GM10847 (cell line): ENCODE data around the gene OR2T10.
"Not testable (repeated sequence)": the region's sequence is repeated elsewhere in the genome, so short reads cannot be mapped to it uniquely, and the experiment has no call there.

Source experiments
- POLR2A ChIP-seq: IDR thresholded peaks from 2 replicates; pipeline ENCODE4 v1.6.1; 2011; ENCODE audit not compliant: insufficient read length; ENCODE audit errors: extremely low read depth

The OR2T10 gene

GRCh38 chr1:248597589-248597988 lies at the start of gene OR2T10:
TSS of gene OR2T10 (minus strand) at chr1:248597700. CDS start at chr1:248593768, 3,932 bp downstream.
- no peak for TF ChIP-seq POLR2A

GRCh38 chr1:248645178-248645577 lies 47.7 kb upstream of the OR2T10 start, which contains the start of gene OR2T35:
TSS of gene OR2T35 (minus strand) at chr1:248645278. CDS start at chr1:248639258, 6,020 bp downstream.
- not testable (repeated sequence) for TF ChIP-seq POLR2A

- TF ChIP-seq POLR2A: not testable (repeated sequence)
These were observed 37.5 kb upstream of the OR2T10 start, which contains the start of gene OR2T11 for GRCh38 chr1:248634991-248635390. TSS of gene OR2T11 (minus strand) at chr1:248635091. CDS start at chr1:248627128, 7,963 bp downstream.

- TF ChIP-seq POLR2A: no peak
These were observed 34.0 kb upstream of the OR2T10 start for GRCh38 chr1:248631354-248632008.

- no peak for TF ChIP-seq POLR2A
These were observed 33.1 kb upstream of the OR2T10 start for GRCh38 chr1:248630551-248630950.

GRCh38 chr1:248627971-248628844 lies 30.7 kb upstream of the OR2T10 start:
- no peak for TF ChIP-seq POLR2A

GRCh38 chr1:248625971-248626370 lies 28.5 kb upstream of the OR2T10 start:
- TF ChIP-seq POLR2A: no peak

GRCh38 chr1:248625166-248625565 lies 27.7 kb upstream of the OR2T10 start:
- no peak for TF ChIP-seq POLR2A

- no peak for TF ChIP-seq POLR2A
These were observed 25.1 kb upstream of the OR2T10 start for GRCh38 chr1:248622570-248623001.

- no peak for TF ChIP-seq POLR2A
These were observed 24.3 kb upstream of the OR2T10 start for GRCh38 chr1:248621770-248622169.

- TF ChIP-seq POLR2A: no peak
These were observed 21.4 kb upstream of the OR2T10 start for GRCh38 chr1:248618878-248619277.

GRCh38 chr1:248618119-248618518 lies 20.6 kb upstream of the OR2T10 start:
- TF ChIP-seq POLR2A: no peak

- TF ChIP-seq POLR2A: no peak
These were observed 16.2 kb upstream of the OR2T10 start for GRCh38 chr1:248613742-248614141.

- no peak for TF ChIP-seq POLR2A
These were observed 14.4 kb upstream of the OR2T10 start for GRCh38 chr1:248611883-248612414.

GRCh38 chr1:248610301-248610700 lies 12.8 kb upstream of the OR2T10 start:
- no peak for TF ChIP-seq POLR2A

GRCh38 chr1:248599396-248599795 lies 1.9 kb upstream of the OR2T10 start:
- no peak for TF ChIP-seq POLR2A

- no peak for TF ChIP-seq POLR2A
These were observed 885 bp downstream of the OR2T10 start for GRCh38 chr1:248596615-248597014.
